ENCODE results near the gene PSME2. TPM values are rescaled to one million over a fixed set of nuclear protein-coding genes. Genes with fewer than 3 reads are reported as not detected.
A peak's percentile ranks its signal among the peaks of the same experiment; 100 is the strongest.

The PSME2 gene
- total RNA-seq, 1 donor from 2014 or later, result 110 TPM

DNA sequence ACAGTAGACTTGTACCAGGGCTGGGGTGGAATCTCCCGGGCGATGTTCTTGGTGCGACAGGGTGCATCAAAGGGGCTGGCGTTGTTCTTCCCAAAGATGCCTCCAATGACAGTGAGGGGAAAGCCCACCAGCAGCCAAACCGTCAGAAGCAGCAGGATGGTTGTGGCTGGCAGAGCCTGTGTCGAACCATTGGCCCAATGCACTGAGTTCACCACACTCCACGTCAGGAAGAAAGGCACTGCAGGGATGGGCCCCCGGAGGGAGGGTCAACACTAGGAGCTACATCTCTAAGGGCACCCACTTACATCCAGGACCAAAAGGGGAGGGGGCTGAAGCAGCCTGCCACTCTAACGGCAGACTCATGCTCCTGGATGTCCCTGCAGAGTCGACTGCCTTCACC is 44.0 kb upstream of the PSME2 start:
- no peak for DNase-seq (ENCODE audit: low read depth)
- peaks cover 4% of the 10 kb centered on the region for H3K36me3 ChIP-seq (ENCODE audit: control insufficient read depth, insufficient read depth, low read length)
- no peaks in the 10 kb centered on the region for H3K27me3 ChIP-seq (ENCODE audit: control insufficient read depth, insufficient read depth, low read length)
- TF ChIP-seq, protein P1, sequence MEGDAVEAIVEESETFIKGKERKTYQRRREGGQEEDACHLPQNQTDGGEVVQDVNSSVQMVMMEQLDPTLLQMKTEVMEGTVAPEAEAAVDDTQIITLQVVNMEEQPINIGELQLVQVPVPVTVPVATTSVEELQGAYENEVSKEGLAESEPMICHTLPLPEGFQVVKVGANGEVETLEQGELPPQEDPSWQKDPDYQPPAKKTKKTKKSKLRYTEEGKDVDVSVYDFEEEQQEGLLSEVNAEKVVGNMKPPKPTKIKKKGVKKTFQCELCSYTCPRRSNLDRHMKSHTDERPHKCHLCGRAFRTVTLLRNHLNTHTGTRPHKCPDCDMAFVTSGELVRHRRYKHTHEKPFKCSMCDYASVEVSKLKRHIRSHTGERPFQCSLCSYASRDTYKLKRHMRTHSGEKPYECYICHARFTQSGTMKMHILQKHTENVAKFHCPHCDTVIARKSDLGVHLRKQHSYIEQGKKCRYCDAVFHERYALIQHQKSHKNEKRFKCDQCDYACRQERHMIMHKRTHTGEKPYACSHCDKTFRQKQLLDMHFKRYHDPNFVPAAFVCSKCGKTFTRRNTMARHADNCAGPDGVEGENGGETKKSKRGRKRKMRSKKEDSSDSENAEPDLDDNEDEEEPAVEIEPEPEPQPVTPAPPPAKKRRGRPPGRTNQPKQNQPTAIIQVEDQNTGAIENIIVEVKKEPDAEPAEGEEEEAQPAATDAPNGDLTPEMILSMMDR (IDR thresholded peaks at IDR 0.05; ENCODE audit: insufficient read depth, low read length, poor library complexity, severe bottlenecking), result no peak
- no peak overlapping the region for H3K4me3 ChIP-seq (ENCODE audit: low read depth, low read length)

DNA sequence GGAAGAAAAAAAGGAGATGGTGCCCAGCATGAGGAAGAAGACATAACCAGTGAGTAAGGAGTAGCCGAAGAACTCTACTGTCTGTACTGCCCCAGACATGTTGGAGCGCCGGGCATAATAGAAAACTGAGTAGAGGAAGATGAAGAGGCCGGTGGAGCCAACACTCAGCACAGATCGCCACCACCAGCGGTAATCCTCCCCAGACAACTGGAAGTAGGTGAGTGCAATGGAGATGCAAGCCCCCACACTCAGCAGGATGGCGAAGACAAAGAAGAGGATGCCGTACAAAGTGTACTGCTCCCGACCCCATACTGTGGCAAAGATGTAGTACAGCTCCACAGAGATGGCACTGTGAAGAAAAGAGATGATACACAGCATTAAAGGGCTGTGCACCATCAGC is 43.0 kb upstream of the PSME2 start:
- Histone ChIP-seq H3K4me3 (ENCODE audit: low read depth, low read length) (no peak overlapping the region), H3K27me3 (ENCODE audit: control insufficient read depth, insufficient read depth, low read length) (no peaks in the 10 kb centered on the region), H3K36me3 (ENCODE audit: control insufficient read depth, insufficient read depth, low read length) (peaks cover 4% of the 10 kb centered on the region)
- no peak for DNase-seq (ENCODE audit: low read depth)
- TF ChIP-seq, protein P1 (IDR thresholded peaks at IDR 0.05; ENCODE audit: insufficient read depth, low read length, poor library complexity, severe bottlenecking), result no peak

DNA sequence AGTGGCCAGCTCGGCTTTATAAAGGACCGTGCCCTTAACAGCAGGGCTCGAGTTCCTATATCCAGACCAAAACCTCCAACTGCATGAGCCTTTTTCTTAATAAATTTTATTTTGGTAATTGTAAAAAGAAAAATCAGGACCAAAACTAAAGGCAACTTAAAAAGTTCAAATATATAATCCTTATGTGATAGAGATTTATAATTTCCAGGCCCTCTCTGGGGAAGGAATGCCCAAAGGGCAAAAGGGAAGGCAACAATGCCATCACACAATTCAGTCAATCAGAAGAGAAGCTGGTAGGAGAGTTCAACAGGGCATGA is 42.6 kb upstream of the PSME2 start:
- Histone ChIP-seq H3K4me3 (ENCODE audit: low read depth, low read length) (no peak overlapping the region), H3K36me3 (ENCODE audit: control insufficient read depth, insufficient read depth, low read length) (peaks cover 4% of the 10 kb centered on the region), H3K27me3 (ENCODE audit: control insufficient read depth, insufficient read depth, low read length) (no peaks in the 10 kb centered on the region)
- TF ChIP-seq, protein P1 (IDR thresholded peaks at IDR 0.05; ENCODE audit: insufficient read depth, low read length, poor library complexity, severe bottlenecking), result no peak
- DNase-seq (ENCODE audit: low read depth), result no peak

DNA sequence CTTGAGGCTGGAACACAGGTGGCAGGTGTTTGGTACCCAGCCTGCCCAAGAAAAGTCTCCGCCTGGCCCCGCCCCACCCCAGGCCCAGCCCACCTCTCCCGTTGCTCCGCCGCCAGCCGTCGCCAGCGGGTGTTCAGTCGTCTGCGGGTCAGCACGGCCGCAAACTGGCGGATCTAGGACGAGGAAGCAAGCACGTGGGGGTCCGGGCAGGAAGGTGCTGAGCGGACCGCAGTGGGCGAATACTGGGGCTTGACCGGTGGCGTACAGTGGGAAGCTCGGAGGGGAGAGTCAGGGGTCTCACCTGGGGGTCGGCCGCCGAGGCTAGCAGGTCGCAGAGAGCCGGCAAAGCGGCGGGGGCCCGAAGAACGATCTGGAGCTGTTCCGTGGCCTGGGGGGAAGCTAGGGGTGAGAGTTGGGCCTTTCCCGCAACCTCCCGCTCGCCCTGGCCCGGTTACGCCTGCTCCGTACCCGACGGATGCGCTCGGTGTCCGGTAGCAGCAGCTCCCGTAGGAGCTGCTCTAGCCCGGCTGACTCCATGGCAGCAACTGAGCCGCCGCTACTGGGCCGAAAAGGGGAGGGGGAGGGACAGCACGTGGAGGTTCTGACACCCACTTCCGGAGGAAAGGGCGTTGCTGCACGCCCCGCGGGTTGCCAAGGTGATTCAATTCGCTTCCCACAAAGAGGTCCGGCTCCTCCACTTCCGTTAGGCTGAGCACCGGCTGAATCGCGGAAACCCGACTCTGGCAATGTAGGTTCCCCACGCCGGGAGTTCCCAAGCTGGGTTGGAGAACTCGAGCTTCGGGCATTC is 42.0 kb upstream of the PSME2 start, which contains the start of gene IPO4:
Gene IPO4, minus strand, starts transcription at position 566 of the 808 bp plus-strand sequence. Its CDS starts 29 bp downstream, at position 537.
- Histone ChIP-seq H3K36me3 (ENCODE audit: control insufficient read depth, insufficient read depth, low read length) (peaks cover 4% of the 10 kb centered on the region), H3K27me3 (ENCODE audit: control insufficient read depth, insufficient read depth, low read length) (no peaks in the 10 kb centered on the region), H3K4me3 (ENCODE audit: low read depth, low read length) (peak within 1 kb of the TSS; percentile 63)
- TF ChIP-seq, protein P1 (IDR thresholded peaks at IDR 0.05; ENCODE audit: insufficient read depth, low read length, poor library complexity, severe bottlenecking), result no peak
- peak; percentile 84 for DNase-seq (ENCODE audit: low read depth)

DNA sequence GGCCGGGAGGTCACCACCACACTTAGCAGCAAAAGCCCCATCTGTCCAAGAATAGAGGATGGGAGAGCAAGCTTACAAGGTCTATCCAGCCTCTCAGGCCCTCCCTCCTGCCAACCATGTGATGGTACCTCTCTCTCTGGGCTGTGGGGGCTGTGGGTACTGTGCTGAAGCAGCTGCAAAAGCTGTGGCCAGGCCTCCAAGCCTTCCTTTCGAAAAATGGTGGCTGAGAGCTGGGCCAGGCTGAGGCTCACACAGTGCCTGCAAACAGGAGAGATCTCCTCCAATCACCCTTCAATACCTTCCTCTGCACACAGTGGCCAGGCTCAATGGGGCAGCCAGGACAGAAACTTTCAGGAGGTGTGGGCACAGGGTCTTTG is 41.1 kb upstream of the PSME2 start:
- peaks cover 3% of the 10 kb centered on the region for H3K36me3 ChIP-seq (ENCODE audit: control insufficient read depth, insufficient read depth, low read length)
- no peaks in the 10 kb centered on the region for H3K27me3 ChIP-seq (ENCODE audit: control insufficient read depth, insufficient read depth, low read length)
- TF ChIP-seq, protein P1 (IDR thresholded peaks at IDR 0.05; ENCODE audit: insufficient read depth, low read length, poor library complexity, severe bottlenecking), result no peak
- no peak for DNase-seq (ENCODE audit: low read depth)
- no peak overlapping the region for H3K4me3 ChIP-seq (ENCODE audit: low read depth, low read length)

Data from kidney epithelial cell (primary cell).